Lower lobe of right lung (tissue), 2 donors: ENCODE measurements around the gene SIL1. TPM values are rescaled to one million over a fixed set of nuclear protein-coding genes. Genes with fewer than 3 reads are reported as not detected.

Experiments
- ATAC-seq, 2 donors: fragments of 200-7000 bp; cut with Tn5 transposase; one replicate each; pipeline ENCODE4 v1.9.1; 2020 to 2022; ENCODE audit warnings: mild to moderate bottlenecking in 2 of 2, moderate library complexity in 2 of 2
- DNase-seq: peaks from one replicate; pipeline ENCODE4 v3.0.0-alpha.2; 2020
- H3K27ac ChIP-seq: fragments of 200-600 bp; one replicate; pipeline ENCODE4 v1.8.0; 2022
- H3K27me3 ChIP-seq: fragments of 200-600 bp; one replicate; pipeline ENCODE4 v1.8.0; 2022; ENCODE audit warnings: low read depth
- H3K36me3 ChIP-seq: fragments of 200-600 bp; one replicate; pipeline ENCODE4 v1.8.0; 2022; ENCODE audit warnings: mild to moderate bottlenecking
- H3K4me1 ChIP-seq: fragments of 200-600 bp; one replicate; pipeline ENCODE4 v1.8.0; 2022
- H3K4me3 ChIP-seq: fragments of 200-600 bp; one replicate; pipeline ENCODE4 v1.8.0; 2022; ENCODE audit warnings: mild to moderate bottlenecking
- H3K9me3 ChIP-seq: fragments of 200-600 bp; one replicate; pipeline ENCODE4 v1.8.0; 2022
- intact Hi-C: fragments of 100-400 bp; cut with DNase I; formaldehyde crosslinking; loops from one replicate; pipeline ENCODE4 v1.11.0; 2022
- total RNA-seq: library from RNA; stranded (reverse); fragmentation: NEBNext Ultra II Directional; extraction: Animal tissue kit (Norgen Biotek cat#: 25700); gene quantifications from one replicate; pipeline ENCODE4 v1.2.1, GENCODE V29; 2021
- TF ChIP-seq, protein P1 (sequence below): fragments of 200-600 bp; IDR thresholded peaks from one replicate; pipeline ENCODE4 v1.8.0; 2022; ENCODE audit warnings: antibody characterized with exemption, mild to moderate bottlenecking
- donor health status: DM: no; HTN: yes; CAD: no; lungs with severe emphysema.

The SIL1 gene
- total RNA-seq, 1 donor from 2014 or later, result 40.6 TPM

DNA sequence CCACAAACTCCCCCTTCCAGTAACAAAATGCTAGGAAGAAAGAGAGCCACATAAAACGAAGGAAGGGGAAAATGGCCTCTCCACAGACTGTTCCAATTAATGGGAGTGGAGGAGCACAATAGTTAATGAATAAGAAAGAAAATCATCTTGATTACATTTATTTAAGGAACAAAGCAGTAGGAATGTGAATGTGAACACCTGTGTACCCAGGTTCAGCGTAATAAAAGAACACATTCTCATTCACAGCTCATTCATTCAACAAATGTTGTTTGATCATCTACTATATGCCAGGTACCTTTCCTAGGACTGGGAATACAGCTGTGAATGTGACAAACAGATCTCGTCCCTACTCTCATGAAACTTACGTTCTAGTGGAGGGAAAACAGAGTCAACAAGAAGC, 35.7 kb downstream of the SIL1 start:
- no peaks in the 10 kb centered on the region for H3K4me1 ChIP-seq
- intact Hi-C loops, result no loop called here
- TF ChIP-seq, protein P1, sequence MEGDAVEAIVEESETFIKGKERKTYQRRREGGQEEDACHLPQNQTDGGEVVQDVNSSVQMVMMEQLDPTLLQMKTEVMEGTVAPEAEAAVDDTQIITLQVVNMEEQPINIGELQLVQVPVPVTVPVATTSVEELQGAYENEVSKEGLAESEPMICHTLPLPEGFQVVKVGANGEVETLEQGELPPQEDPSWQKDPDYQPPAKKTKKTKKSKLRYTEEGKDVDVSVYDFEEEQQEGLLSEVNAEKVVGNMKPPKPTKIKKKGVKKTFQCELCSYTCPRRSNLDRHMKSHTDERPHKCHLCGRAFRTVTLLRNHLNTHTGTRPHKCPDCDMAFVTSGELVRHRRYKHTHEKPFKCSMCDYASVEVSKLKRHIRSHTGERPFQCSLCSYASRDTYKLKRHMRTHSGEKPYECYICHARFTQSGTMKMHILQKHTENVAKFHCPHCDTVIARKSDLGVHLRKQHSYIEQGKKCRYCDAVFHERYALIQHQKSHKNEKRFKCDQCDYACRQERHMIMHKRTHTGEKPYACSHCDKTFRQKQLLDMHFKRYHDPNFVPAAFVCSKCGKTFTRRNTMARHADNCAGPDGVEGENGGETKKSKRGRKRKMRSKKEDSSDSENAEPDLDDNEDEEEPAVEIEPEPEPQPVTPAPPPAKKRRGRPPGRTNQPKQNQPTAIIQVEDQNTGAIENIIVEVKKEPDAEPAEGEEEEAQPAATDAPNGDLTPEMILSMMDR, result no peak
- ATAC-seq (no peak), DNase-seq (no peak)
- H3K27ac ChIP-seq, result no peak overlapping the region
- H3K27me3 ChIP-seq, result no peaks in the 10 kb centered on the region
- H3K9me3 ChIP-seq, result no peaks in the 10 kb centered on the region
- H3K36me3 ChIP-seq, result no peaks in the 10 kb centered on the region
- no peak overlapping the region for H3K4me3 ChIP-seq

DNA sequence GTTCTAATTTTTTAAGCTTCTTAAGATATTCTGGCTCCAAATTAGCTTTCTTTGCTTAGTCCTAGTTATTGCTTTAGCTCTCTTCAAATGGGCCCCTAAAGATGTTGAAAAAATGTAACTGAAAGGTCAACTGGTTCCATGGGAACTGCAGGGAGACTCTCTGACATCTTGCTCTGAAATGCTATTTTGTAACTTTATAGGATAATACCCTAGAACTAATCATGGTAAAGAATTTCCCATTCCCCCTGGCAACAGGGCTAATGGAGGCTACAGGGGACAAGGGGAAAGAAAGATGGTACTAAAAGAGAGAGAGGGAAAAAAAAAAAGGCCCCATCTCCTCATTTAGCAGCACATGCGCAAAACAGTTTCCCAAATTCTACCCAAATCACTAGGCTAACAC, 39.4 kb downstream of the SIL1 start:
- no peaks in the 10 kb centered on the region for H3K27me3 ChIP-seq
- no peak for DNase-seq
- no peak overlapping the region for H3K27ac ChIP-seq
- intact Hi-C loops, result no loop called here
- H3K9me3 ChIP-seq, result no peaks in the 10 kb centered on the region
- H3K4me3 ChIP-seq, result no peak overlapping the region
- no peaks in the 10 kb centered on the region for H3K36me3 ChIP-seq
- ATAC-seq, result no peak
- TF ChIP-seq, protein P1, result no peak
- H3K4me1 ChIP-seq, result no peaks in the 10 kb centered on the region

- Histone ChIP-seq H3K27me3 (no peaks in the 10 kb centered on the region), H3K27ac (no peak overlapping the region)
Measured at GRCh38 chr5:139157556-139157955, 40.6 kb downstream of the SIL1 start.

GRCh38 chr5:139156814-139157213, 41.4 kb downstream of the SIL1 start:
- Histone ChIP-seq H3K9me3 (no peaks in the 10 kb centered on the region), H3K27ac (no peak overlapping the region), H3K4me1 (peaks cover under 1% of the 10 kb centered on the region), H3K27me3 (no peaks in the 10 kb centered on the region), H3K36me3 (no peaks in the 10 kb centered on the region), H3K4me3 (no peak overlapping the region)
- DNase-seq (no peak), ATAC-seq (no peak)
- intact Hi-C loops, result no loop called here
- TF ChIP-seq, protein P1, result no peak

More at GRCh38 chr5:139157556-139157955, 40.6 kb downstream of the SIL1 start:
- Histone ChIP-seq H3K4me1 (no peaks in the 10 kb centered on the region), H3K9me3 (no peaks in the 10 kb centered on the region), H3K4me3 (no peak overlapping the region), H3K36me3 (no peaks in the 10 kb centered on the region)
- ATAC-seq, result no peak
- intact Hi-C loops, result no loop called here
- no peak for DNase-seq
- TF ChIP-seq, protein P1, result no peak

DNA sequence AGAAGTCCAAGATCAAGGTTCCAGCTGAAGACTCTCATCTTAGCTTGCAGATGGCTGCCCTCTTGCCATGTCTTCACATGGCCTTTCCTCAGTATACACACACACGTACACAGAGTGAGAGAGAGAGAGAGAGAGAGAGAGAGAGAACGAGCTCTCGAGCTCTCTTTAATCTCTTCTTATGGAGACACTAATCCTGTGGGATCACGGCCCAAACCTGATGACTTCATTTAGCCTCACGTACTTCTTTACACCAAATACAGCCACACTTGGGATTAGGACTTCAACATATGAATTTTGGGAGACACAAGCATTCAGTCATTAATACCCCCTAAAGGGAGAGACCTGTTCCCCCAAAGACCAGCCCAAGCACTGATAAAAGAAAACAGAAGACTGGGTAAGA, 42.8 kb downstream of the SIL1 start:
- H3K27ac ChIP-seq, result no peak overlapping the region
- H3K27me3 ChIP-seq, result no peaks in the 10 kb centered on the region
- H3K36me3 ChIP-seq, result no peaks in the 10 kb centered on the region
- intact Hi-C loops, result no loop called here
- no peaks in the 10 kb centered on the region for H3K9me3 ChIP-seq
- TF ChIP-seq, protein P1, result no peak
- DNase-seq (no peak), ATAC-seq (no peak)
- peaks cover 15% of the 10 kb centered on the region for H3K4me1 ChIP-seq
- no peak overlapping the region for H3K4me3 ChIP-seq

DNA sequence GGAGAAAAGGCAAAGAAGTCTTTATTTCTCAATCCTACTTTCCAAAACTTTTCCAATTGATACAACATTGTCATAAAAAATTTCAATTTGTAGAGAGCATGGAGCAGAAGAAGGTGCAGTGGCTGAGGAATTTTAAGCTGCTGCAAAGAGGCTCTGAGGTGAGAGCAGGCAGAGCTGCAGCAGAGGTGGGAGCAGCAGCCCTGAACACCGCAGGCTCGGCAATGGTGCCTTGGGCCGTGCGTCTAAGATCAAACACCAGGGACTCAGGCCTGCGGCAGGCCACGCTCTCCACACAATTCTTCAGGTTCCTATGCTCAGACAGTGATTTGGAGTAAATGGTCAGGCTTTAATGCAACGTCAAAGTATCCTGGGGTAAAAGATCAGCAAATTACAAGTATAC, 46.3 kb downstream of the SIL1 start:
- Histone ChIP-seq H3K27me3 (no peaks in the 10 kb centered on the region), H3K36me3 (no peaks in the 10 kb centered on the region), H3K9me3 (no peaks in the 10 kb centered on the region), H3K4me3 (no peak overlapping the region), H3K4me1 (peaks cover 49% of the 10 kb centered on the region), H3K27ac (no peak overlapping the region)
- ATAC-seq (no peak), DNase-seq (no peak)
- intact Hi-C loops, result no loop called here
- TF ChIP-seq, protein P1, result no peak
